ENCODE data around the gene HECTD1. TPM values are rescaled to one million over a fixed set of nuclear protein-coding genes. Genes with fewer than 3 reads are reported as not detected.

The HECTD1 gene
- total RNA-seq, 1 donor from 2014 or later: 110 TPM

DNA sequence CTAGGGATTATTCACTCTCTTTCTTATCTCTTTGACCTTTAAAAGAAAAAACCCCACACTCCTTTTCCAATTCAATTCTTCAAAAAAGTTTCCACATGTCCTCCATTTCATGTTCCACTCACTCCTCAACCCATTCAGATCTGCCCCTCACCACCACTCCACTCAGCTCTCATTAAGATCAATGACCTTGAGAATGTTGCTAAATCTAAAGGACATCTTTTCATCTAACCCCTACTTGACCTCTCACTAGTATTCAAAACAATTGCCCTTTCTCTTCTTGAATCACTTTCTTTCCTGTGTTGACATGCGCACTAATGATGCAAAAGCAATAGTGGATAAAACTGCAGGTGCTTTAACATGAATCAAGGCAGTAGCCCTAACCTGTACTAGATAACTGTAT lies 9.9 kb downstream of the HECTD1 start:
- H3K9ac ChIP-seq (ENCODE audit: low read length): no peak overlapping the region
- Mint-ChIP-seq H3K9me3 (ENCODE audit: unreplicated experiment) (peaks cover 2% of the 10 kb centered on the region), H3K4me1 (ENCODE audit: low read depth, unreplicated experiment) (peaks cover 30% of the 10 kb centered on the region), H3K27me3 (ENCODE audit: low read depth, unreplicated experiment) (no peaks in the 10 kb centered on the region), H3K27ac (ENCODE audit: unreplicated experiment) (no peak overlapping the region), H3K4me3 (ENCODE audit: unreplicated experiment) (no peak overlapping the region), H3K36me3 (ENCODE audit: low read depth, unreplicated experiment) (peaks cover 4% of the 10 kb centered on the region)
- peaks cover 64% of the 10 kb centered on the region for H4K20me1 ChIP-seq (ENCODE audit: insufficient read depth, low read length)
- no peak overlapping the region for H3K4me3 ChIP-seq (ENCODE audit: insufficient read depth, low read depth, low read length)
- no peak for TF ChIP-seq EZH2 (IDR thresholded peaks at IDR 0.05; ENCODE audit: insufficient read depth, low read length)
- TF ChIP-seq, protein P1, sequence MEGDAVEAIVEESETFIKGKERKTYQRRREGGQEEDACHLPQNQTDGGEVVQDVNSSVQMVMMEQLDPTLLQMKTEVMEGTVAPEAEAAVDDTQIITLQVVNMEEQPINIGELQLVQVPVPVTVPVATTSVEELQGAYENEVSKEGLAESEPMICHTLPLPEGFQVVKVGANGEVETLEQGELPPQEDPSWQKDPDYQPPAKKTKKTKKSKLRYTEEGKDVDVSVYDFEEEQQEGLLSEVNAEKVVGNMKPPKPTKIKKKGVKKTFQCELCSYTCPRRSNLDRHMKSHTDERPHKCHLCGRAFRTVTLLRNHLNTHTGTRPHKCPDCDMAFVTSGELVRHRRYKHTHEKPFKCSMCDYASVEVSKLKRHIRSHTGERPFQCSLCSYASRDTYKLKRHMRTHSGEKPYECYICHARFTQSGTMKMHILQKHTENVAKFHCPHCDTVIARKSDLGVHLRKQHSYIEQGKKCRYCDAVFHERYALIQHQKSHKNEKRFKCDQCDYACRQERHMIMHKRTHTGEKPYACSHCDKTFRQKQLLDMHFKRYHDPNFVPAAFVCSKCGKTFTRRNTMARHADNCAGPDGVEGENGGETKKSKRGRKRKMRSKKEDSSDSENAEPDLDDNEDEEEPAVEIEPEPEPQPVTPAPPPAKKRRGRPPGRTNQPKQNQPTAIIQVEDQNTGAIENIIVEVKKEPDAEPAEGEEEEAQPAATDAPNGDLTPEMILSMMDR (IDR thresholded peaks at IDR 0.05; ENCODE audit: insufficient read depth, low read depth, low read length): no peak
- H3K36me3 ChIP-seq (ENCODE audit: insufficient read depth, low read length): peaks cover 3% of the 10 kb centered on the region
- H3K9me3 ChIP-seq (ENCODE audit: insufficient read depth, low read depth, low read length): no peaks in the 10 kb centered on the region
- H3K4me2 ChIP-seq (ENCODE audit: low read length): no peak overlapping the region
- peaks cover 22% of the 10 kb centered on the region for H3K4me1 ChIP-seq (ENCODE audit: insufficient read depth, low read length)
- H3K27me3 ChIP-seq (ENCODE audit: insufficient read depth, low read length): no peaks in the 10 kb centered on the region
- FAIRE-seq: no peak
- peaks cover 82% of the 10 kb centered on the region for H3K79me2 ChIP-seq (ENCODE audit: insufficient read depth, low read length)
- DNase-seq (ENCODE audit: low read depth): no peak
- no peak overlapping the region for H3K27ac ChIP-seq (ENCODE audit: low read depth, low read length)
- no peak overlapping the region for H2AFZ ChIP-seq (ENCODE audit: low read depth, low read length)

DNA sequence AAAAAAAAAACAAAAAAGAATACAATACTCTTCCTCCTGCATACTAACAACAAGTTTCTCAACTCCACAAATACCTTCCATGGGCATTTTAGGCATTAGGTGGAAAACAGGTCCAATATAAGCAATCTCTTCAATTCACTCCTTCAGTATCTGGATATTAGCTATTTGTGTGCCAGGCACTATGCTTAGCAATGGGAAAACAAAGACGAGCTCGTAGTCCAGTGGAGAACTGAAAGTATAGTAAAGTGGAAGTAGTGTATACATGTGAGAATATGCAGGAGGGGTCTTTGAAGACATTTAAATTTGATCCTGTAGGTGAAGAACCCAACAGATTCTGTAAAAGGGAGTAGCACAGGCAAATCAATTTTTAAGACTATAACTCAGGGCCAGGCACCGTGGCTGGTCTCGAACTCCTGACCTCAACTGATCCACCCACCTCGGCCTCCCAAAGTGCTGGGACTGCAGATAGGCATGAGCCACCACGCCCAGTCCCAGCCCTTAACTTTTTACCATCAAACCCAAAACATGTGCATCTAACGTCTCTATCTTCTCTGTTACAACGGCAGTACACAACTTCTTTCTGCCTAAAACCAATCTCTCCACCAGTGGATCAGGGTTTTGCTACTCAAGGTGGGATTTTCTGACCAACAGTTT lies 10.6 kb downstream of the HECTD1 start:
- Histone ChIP-seq H3K36me3 (ENCODE audit: insufficient read depth, low read length) (no peaks in the 10 kb centered on the region), H3K4me2 (ENCODE audit: low read length) (no peak overlapping the region), H4K20me1 (ENCODE audit: insufficient read depth, low read length) (peaks cover 65% of the 10 kb centered on the region), H3K4me1 (ENCODE audit: insufficient read depth, low read length) (peaks cover 22% of the 10 kb centered on the region), H3K9me3 (ENCODE audit: insufficient read depth, low read depth, low read length) (no peaks in the 10 kb centered on the region), H2AFZ (ENCODE audit: low read depth, low read length) (no peak overlapping the region), H3K79me2 (ENCODE audit: insufficient read depth, low read length) (peaks cover 82% of the 10 kb centered on the region), H3K27ac (ENCODE audit: low read depth, low read length) (no peak overlapping the region), H3K9ac (ENCODE audit: low read length) (no peak overlapping the region), H3K27me3 (ENCODE audit: insufficient read depth, low read length) (no peaks in the 10 kb centered on the region), H3K4me3 (ENCODE audit: insufficient read depth, low read depth, low read length) (no peak overlapping the region)
- H3K27ac Mint-ChIP-seq (ENCODE audit: unreplicated experiment): no peak overlapping the region
- no peaks in the 10 kb centered on the region for H3K27me3 Mint-ChIP-seq (ENCODE audit: low read depth, unreplicated experiment)
- no peak for FAIRE-seq
- no peak overlapping the region for H3K4me3 Mint-ChIP-seq (ENCODE audit: unreplicated experiment)
- peaks cover 2% of the 10 kb centered on the region for H3K9me3 Mint-ChIP-seq (ENCODE audit: unreplicated experiment)
- peaks cover 30% of the 10 kb centered on the region for H3K4me1 Mint-ChIP-seq (ENCODE audit: low read depth, unreplicated experiment)
- no peak for DNase-seq (ENCODE audit: low read depth)
- H3K36me3 Mint-ChIP-seq (ENCODE audit: low read depth, unreplicated experiment): peaks cover 4% of the 10 kb centered on the region
- TF ChIP-seq, protein P1 (IDR thresholded peaks at IDR 0.05; ENCODE audit: insufficient read depth, low read depth, low read length): no peak
- no peak for TF ChIP-seq EZH2 (IDR thresholded peaks at IDR 0.05; ENCODE audit: insufficient read depth, low read length)

DNA sequence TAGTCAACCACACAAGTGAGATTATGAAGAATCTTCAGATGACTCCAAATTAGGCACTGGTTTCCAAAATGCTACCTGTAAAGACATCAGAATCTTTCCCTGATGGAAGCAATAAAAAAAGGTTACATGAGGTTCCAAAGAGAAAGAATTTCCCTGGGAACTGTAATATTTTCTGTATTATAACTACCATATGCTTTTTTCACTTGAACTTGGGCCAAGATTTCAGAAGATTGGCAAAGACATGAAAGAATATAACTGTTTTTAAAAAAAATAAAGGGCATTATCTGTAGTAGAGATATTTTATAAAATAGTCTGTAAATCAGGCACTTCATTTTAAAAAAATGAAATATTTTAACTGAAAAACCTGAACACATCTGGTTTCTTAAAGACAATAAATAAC lies 12.9 kb downstream of the HECTD1 start:
- no peaks in the 10 kb centered on the region for H3K9me3 Mint-ChIP-seq (ENCODE audit: unreplicated experiment)

More for the DNA sequence above, 12.9 kb downstream of the HECTD1 start:
- peaks cover 25% of the 10 kb centered on the region for H3K4me1 Mint-ChIP-seq (ENCODE audit: low read depth, unreplicated experiment)
- H3K27me3 ChIP-seq (ENCODE audit: insufficient read depth, low read length): no peaks in the 10 kb centered on the region
- no peak overlapping the region for H3K27ac Mint-ChIP-seq (ENCODE audit: unreplicated experiment)
- H3K27me3 Mint-ChIP-seq (ENCODE audit: low read depth, unreplicated experiment): no peaks in the 10 kb centered on the region
- peak overlapping the region; percentile 47 for H3K4me2 ChIP-seq (ENCODE audit: low read length)
- H3K79me2 ChIP-seq (ENCODE audit: insufficient read depth, low read length): peaks cover 85% of the 10 kb centered on the region
- no peak overlapping the region for H2AFZ ChIP-seq (ENCODE audit: low read depth, low read length)
- DNase-seq (ENCODE audit: low read depth) (no peak), FAIRE-seq (no peak)
- peak overlapping the region; percentile 84 for H3K27ac ChIP-seq (ENCODE audit: low read depth, low read length)
- H3K36me3 Mint-ChIP-seq (ENCODE audit: low read depth, unreplicated experiment): peaks cover 10% of the 10 kb centered on the region
- TF ChIP-seq EZH2 (IDR thresholded peaks at IDR 0.05; ENCODE audit: insufficient read depth, low read length): no peak
- TF ChIP-seq, protein P1 (IDR thresholded peaks at IDR 0.05; ENCODE audit: insufficient read depth, low read depth, low read length): no peak
- no peak overlapping the region for H3K4me3 Mint-ChIP-seq (ENCODE audit: unreplicated experiment)
- H3K36me3 ChIP-seq (ENCODE audit: insufficient read depth, low read length): no peaks in the 10 kb centered on the region
- H3K9ac ChIP-seq (ENCODE audit: low read length): no peak overlapping the region
- H3K9me3 ChIP-seq (ENCODE audit: insufficient read depth, low read depth, low read length): no peaks in the 10 kb centered on the region
- H4K20me1 ChIP-seq (ENCODE audit: insufficient read depth, low read length): peaks cover 65% of the 10 kb centered on the region
- H3K4me3 ChIP-seq (ENCODE audit: insufficient read depth, low read depth, low read length): no peak overlapping the region
- peaks cover 22% of the 10 kb centered on the region for H3K4me1 ChIP-seq (ENCODE audit: insufficient read depth, low read length)
